ENCODE data around the gene HOXD3. TPM values are rescaled to one million over a fixed set of nuclear protein-coding genes. Genes with fewer than 3 reads are reported as not detected.

HOXD3 gene
- total and polyA plus RNA-seq, 2 of the 8 experiments (the other 6 are each of a cell fraction or from before 2014, with no cell fraction given): not detected

- TF ChIP-seq CBX8 (IDR thresholded peaks at IDR 0.05; ENCODE audit: borderline replicate concordance, low read depth, low read length) (no peak; the same call in 1 of the 2 replicates), EGR1 (IDR thresholded peaks at IDR 0.05; ENCODE audit: borderline replicate concordance, low read depth, low read length) (no peak), CREB1 (IDR thresholded peaks at IDR 0.05) (no peak; the same call in 1 of the 2 replicates), NRF1 (IDR thresholded peaks at IDR 0.05; ENCODE audit: low read depth, low read length) (no peak), POLR2AphosphoS5 (IDR thresholded peaks at IDR 0.05; ENCODE audit: low read depth, low read length) (no peak)
Measured at GRCh38 chr2:176118601-176119339, 38.3 kb upstream of the HOXD3 start (continued).
